GM19240 (cell line): Measurements from ENCODE around the gene STARD7.
A peak's percentile ranks its signal among the peaks of the same experiment; 100 is the strongest.
"Not testable (repeated sequence)": the region's sequence is repeated elsewhere in the genome, so short reads cannot be mapped to it uniquely, and the experiment has no call there.

ENCODE experiments used
- DNase-seq: peaks from one replicate; pipeline ENCODE4 v3.0.0; 2011; ENCODE audit warnings: low spot score; ENCODE audit not compliant: insufficient read length

The STARD7 gene

GRCh38 chr2:96208143-96209010 lies at the start of gene STARD7:
Gene STARD7, minus strand, starts transcription at chr2:96208827. Its CDS starts 393 bp downstream, at chr2:96208434.
- peak; percentile 68 for DNase-seq

GRCh38 chr2:96257744-96258143 lies 49.1 kb upstream of the STARD7 start:
- not testable (repeated sequence) for DNase-seq

- no peak for DNase-seq
Observed at GRCh38 chr2:96256611-96257113, 48.0 kb upstream of the STARD7 start.

- DNase-seq, result no peak
Observed at GRCh38 chr2:96254571-96254970, 45.9 kb upstream of the STARD7 start.

GRCh38 chr2:96253006-96253405 lies 44.4 kb upstream of the STARD7 start:
- DNase-seq, result no peak

GRCh38 chr2:96252526-96252925 lies 43.9 kb upstream of the STARD7 start:
- DNase-seq, result no peak

- no peak for DNase-seq
Observed at GRCh38 chr2:96251721-96252292, 43.2 kb upstream of the STARD7 start.

GRCh38 chr2:96250188-96250587 lies 41.6 kb upstream of the STARD7 start:
- no peak for DNase-seq

GRCh38 chr2:96249654-96250053 lies 41.0 kb upstream of the STARD7 start:
- DNase-seq, result no peak

GRCh38 chr2:96248624-96249023 lies 40.0 kb upstream of the STARD7 start:
- no peak for DNase-seq

- DNase-seq, result no peak
Observed at GRCh38 chr2:96247896-96248295, 39.3 kb upstream of the STARD7 start.

- DNase-seq, result no peak
Observed at GRCh38 chr2:96247009-96247408, 38.4 kb upstream of the STARD7 start.

- no peak for DNase-seq
Observed at GRCh38 chr2:96245609-96246390, 37.2 kb upstream of the STARD7 start.

- DNase-seq, result no peak
Observed at GRCh38 chr2:96243843-96244242, 35.2 kb upstream of the STARD7 start.

GRCh38 chr2:96241900-96242611 lies 33.4 kb upstream of the STARD7 start:
- DNase-seq, result peak; percentile 79

- DNase-seq, result no peak
Observed at GRCh38 chr2:96241227-96241626, 32.6 kb upstream of the STARD7 start.

- DNase-seq, result no peak
Observed at GRCh38 chr2:96240341-96241038, 31.9 kb upstream of the STARD7 start.

GRCh38 chr2:96239745-96240264 lies 31.2 kb upstream of the STARD7 start:
- DNase-seq, result no peak

GRCh38 chr2:96239091-96239490 lies 30.5 kb upstream of the STARD7 start:
- DNase-seq, result no peak

GRCh38 chr2:96238266-96238665 lies 29.6 kb upstream of the STARD7 start:
- DNase-seq, result no peak
